CD4-positive, alpha-beta memory T cell (primary cell): ENCODE measurements around the gene IL1RL2. TPM values are rescaled to one million over a fixed set of nuclear protein-coding genes. Genes with fewer than 3 reads are reported as not detected.

Experiments used
- CTCF ChIA-PET: fragments of 350-600 bp; sonication (Branson Sonifier 250); formaldehyde crosslinking; loops from one replicate; lab custom pipeline; 2021; ENCODE audit warnings: inconsistent platforms; ENCODE audit not compliant: partially characterized antibody; lab: Charles Lee
- POLR2A ChIA-PET: fragments of 350-600 bp; sonication (Branson Sonifier 250); formaldehyde crosslinking; loops from one replicate; lab custom pipeline; 2021; ENCODE audit not compliant: partially characterized antibody; lab: Charles Lee
- DNase-seq, 5 donors: peaks; one replicate each; pipeline versions ENCODE4 v3.0.0 to v3.0.0-alpha.2; 2020 to 2022; ENCODE audit warnings: mixed read lengths in 1 of 5
- H3K27ac ChIP-seq: one replicate; pipeline ENCODE4 v1.7.0; 2013; ENCODE audit warnings: low read depth, low read length
- H3K27me3 ChIP-seq: 2 replicates; pipeline ENCODE4 v1.7.0; 2013; ENCODE audit warnings: mild to moderate bottlenecking, low read length, moderate library complexity; ENCODE audit not compliant: insufficient read depth
- H3K36me3 ChIP-seq: 2 replicates; pipeline ENCODE4 v1.7.0; 2013; ENCODE audit warnings: mild to moderate bottlenecking, low read length, moderate library complexity; ENCODE audit not compliant: insufficient read depth
- H3K4me1 ChIP-seq: 2 replicates; pipeline ENCODE4 v1.7.0; 2013; ENCODE audit warnings: mild to moderate bottlenecking, low read length, moderate library complexity; ENCODE audit not compliant: insufficient read depth
- H3K4me3 ChIP-seq, 2 donors: one replicate each; pipeline ENCODE4 v1.7.0; 2013; ENCODE audit warnings: low read length in 2 of 2, mild to moderate bottlenecking in 1 of 2
- H3K9me3 ChIP-seq, 2 donors: one replicate each; pipeline ENCODE4 v1.7.0; 2013; ENCODE audit warnings: low read length in 2 of 2, control low read depth in 1 of 2; ENCODE audit not compliant: control insufficient read depth in 1 of 2
- H3K27ac Mint-ChIP-seq, 7 donors: one replicate each; pipeline ENCODE4 v1.8.0; 2020 to 2021; ENCODE audit warnings: mixed read lengths in 7 of 7, mild to moderate bottlenecking in 6 of 7, inconsistent platforms in 3 of 7, moderate library complexity in 3 of 7
- H3K27me3 Mint-ChIP-seq, 2 donors: one replicate each; pipeline ENCODE4 v1.8.0; 2020 to 2021; ENCODE audit warnings: mixed read lengths in 2 of 2
- H3K36me3 Mint-ChIP-seq, 2 donors: one replicate each; pipeline ENCODE4 v1.8.0; 2020 to 2021; ENCODE audit warnings: mixed read lengths in 2 of 2, inconsistent platforms in 1 of 2, mild to moderate bottlenecking in 1 of 2
- H3K4me1 Mint-ChIP-seq, 4 donors: one replicate each; pipeline ENCODE4 v1.8.0; 2020 to 2021; ENCODE audit warnings: mixed read lengths in 4 of 4, mild to moderate bottlenecking in 1 of 4
- H3K4me3 Mint-ChIP-seq, 8 donors: one replicate each; pipeline ENCODE4 v1.8.0; 2020 to 2021; ENCODE audit warnings: mixed read lengths in 8 of 8, mild to moderate bottlenecking in 7 of 8, moderate library complexity in 6 of 8, inconsistent platforms in 3 of 8
- H3K9me3 Mint-ChIP-seq, 8 donors: one replicate each; pipeline ENCODE4 v1.8.0; 2020 to 2021; ENCODE audit warnings: mixed read lengths in 8 of 8, mild to moderate bottlenecking in 5 of 8, inconsistent platforms in 3 of 8, moderate library complexity in 1 of 8
- intact Hi-C: fragments of 100-400 bp; cut with micrococcal nuclease; formaldehyde crosslinking; loops from one replicate; pipeline ENCODE4 v1.15.1; 2023
- polyA plus RNA-seq, 2 donors: library from polyadenylated mRNA; unstranded; fragments of 300-500 nt; fragmentation: Illumina TruSeq; gene quantifications; one replicate each; pipeline ENCODE4 v1.2.3, GENCODE V29; 2021
- total RNA-seq, 2 experiments: library from RNA; stranded (reverse); gene quantifications; one replicate each; pipeline ENCODE4 v1.2.3, GENCODE V29; 2021

Gene IL1RL2
- total and polyA plus RNA-seq, 4 experiments from 2014 or later = 0.23 TPM; not detected in 3

DNA sequence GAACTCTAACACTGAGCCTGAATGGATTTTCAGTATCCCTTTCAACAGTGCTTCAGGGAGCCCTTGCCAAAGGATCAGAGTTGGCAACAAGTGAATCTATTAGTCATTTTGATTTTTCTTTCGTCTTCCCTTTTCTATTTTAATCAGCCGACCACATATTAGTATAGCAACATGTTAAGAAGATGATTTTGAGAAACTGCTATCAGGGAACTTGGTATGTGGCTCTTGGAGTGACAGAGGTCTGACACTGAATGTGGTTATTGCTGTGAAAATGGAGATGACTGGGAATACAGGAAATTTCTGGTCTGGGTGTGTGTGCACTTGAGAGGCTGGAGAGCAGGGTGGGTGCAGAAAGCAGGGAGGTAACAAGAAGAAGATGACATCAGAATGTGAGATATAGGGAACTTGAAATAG, 95.9 kb downstream of the IL1RL2 start:
- H3K9me3 Mint-ChIP-seq = no peaks in the 10 kb centered on the region
- no peak overlapping the region for H3K4me3 Mint-ChIP-seq
- no peak for DNase-seq
- H3K4me1 ChIP-seq = no peaks in the 10 kb centered on the region
- H3K27ac ChIP-seq = no peak overlapping the region
- H3K4me3 ChIP-seq = no peak overlapping the region
- no peaks in the 10 kb centered on the region for H3K9me3 ChIP-seq
- no peaks in the 10 kb centered on the region for H3K27me3 ChIP-seq
- H3K36me3 Mint-ChIP-seq = no peaks in the 10 kb centered on the region
- H3K4me1 Mint-ChIP-seq = peaks cover 0 to 11% (median 3%) of the 10 kb centered on the region in 4 donors
- H3K27ac Mint-ChIP-seq = no peak overlapping the region
- ChIA-PET POLR2A (no interaction called here), CTCF (interaction anchor here (1.2 kb wide), 1 partner anchor 165 kb away, joined by 7 read pairs; no protein-coding TSS in a partner anchor)
- no peaks in the 10 kb centered on the region for H3K36me3 ChIP-seq
- no peaks in the 10 kb centered on the region for H3K27me3 Mint-ChIP-seq
- intact Hi-C loops = no loop called here

DNA sequence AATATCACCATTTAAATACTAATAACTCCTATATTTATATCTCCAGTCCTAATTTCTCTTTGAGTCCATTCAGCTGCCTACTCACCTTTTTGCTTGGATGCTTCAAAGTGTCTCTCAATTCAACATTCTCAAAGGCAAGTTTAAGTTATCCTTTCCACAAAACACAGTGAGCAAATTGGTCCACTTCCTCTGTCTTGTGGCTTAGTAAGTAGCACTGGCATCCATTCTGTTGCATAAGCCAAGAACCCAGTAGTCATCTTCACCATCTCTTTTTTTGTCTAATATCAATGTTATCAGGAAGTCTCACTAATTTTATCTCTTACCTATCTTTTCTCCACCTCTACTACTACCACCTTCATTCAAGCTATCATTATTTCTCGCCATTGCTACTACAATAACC, 97.2 kb downstream of the IL1RL2 start:
- POLR2A ChIA-PET = no interaction called here
- Mint-ChIP-seq H3K4me3 (no peak overlapping the region), H3K4me1 (no peaks in the 10 kb centered on the region), H3K27ac (no peak overlapping the region), H3K36me3 (no peaks in the 10 kb centered on the region), H3K27me3 (no peaks in the 10 kb centered on the region), H3K9me3 (no peaks in the 10 kb centered on the region)
- Histone ChIP-seq H3K4me3 (no peak overlapping the region), H3K9me3 (no peaks in the 10 kb centered on the region), H3K27me3 (no peaks in the 10 kb centered on the region), H3K4me1 (no peaks in the 10 kb centered on the region), H3K36me3 (no peaks in the 10 kb centered on the region), H3K27ac (no peak overlapping the region)
- DNase-seq = no peak
- CTCF ChIA-PET = interaction anchor here (1.3 to 1.6 kb wide), 2 partner anchors 12 to 43 kb away, joined by 5 read pairs; no protein-coding TSS in a partner anchor
- intact Hi-C loops = no loop called here

DNA sequence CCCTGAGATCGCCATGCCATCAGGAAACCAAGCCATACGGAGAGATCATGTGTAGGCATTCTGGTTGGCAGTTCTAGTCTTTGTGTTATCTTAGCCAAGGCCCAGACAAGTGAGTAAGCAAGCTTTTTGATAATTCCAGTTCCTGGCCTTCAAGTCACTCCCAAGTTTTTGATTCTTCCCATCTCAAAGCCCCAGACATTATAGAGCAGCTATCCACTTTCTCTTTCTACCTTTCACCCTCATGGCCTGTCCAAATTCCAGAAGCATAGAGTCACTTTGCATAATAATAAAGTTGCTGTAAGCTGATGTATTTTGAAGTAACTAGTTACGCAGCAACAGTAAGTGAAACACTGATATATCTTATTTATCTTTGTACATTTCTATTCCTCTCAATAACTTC, 97.8 kb downstream of the IL1RL2 start:
- H3K4me1 ChIP-seq = no peaks in the 10 kb centered on the region
- ChIA-PET POLR2A (no interaction called here), CTCF (interaction anchor here (0.9 to 1.6 kb wide), 3 partner anchors 12 to 44 kb away, joined by 3 to 5 read pairs (median 5); no protein-coding TSS in a partner anchor)
- intact Hi-C loops = no loop called here
- H3K9me3 ChIP-seq = no peaks in the 10 kb centered on the region
- H3K36me3 ChIP-seq = no peaks in the 10 kb centered on the region
- no peaks in the 10 kb centered on the region for H3K27me3 Mint-ChIP-seq
- H3K27ac Mint-ChIP-seq = no peak overlapping the region
- no peak overlapping the region for H3K27ac ChIP-seq
- no peaks in the 10 kb centered on the region for H3K36me3 Mint-ChIP-seq
- no peaks in the 10 kb centered on the region for H3K27me3 ChIP-seq
- no peaks in the 10 kb centered on the region for H3K9me3 Mint-ChIP-seq
- H3K4me3 ChIP-seq = no peak overlapping the region
- no peaks in the 10 kb centered on the region for H3K4me1 Mint-ChIP-seq
- DNase-seq = no peak
- H3K4me3 Mint-ChIP-seq = no peak overlapping the region

DNA sequence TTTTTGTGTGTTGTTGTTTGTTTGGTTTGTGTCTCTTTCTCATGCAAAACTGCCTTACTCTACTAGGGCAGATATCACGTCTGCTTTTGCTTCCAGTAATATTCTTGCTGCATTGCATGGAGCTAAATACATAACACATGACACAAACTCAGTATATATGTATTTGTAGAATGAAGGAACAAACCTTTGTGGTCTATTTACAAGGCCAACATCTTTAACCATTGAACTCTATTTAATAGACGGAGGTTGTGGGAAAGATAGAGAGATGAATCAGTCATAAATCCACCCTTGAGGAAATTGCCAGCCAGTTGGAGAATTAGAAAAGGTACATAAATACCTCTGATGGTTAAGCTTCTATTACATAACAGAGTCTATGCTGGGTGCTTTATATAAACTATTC, 98.5 kb downstream of the IL1RL2 start:
- Histone ChIP-seq H3K4me1 (no peaks in the 10 kb centered on the region), H3K4me3 (no peak overlapping the region), H3K9me3 (no peaks in the 10 kb centered on the region), H3K27me3 (no peaks in the 10 kb centered on the region), H3K27ac (no peak overlapping the region), H3K36me3 (no peaks in the 10 kb centered on the region)
- Mint-ChIP-seq H3K27me3 (peaks cover 0 to 2% of the 10 kb centered on the region in 2 donors), H3K9me3 (no peaks in the 10 kb centered on the region), H3K4me3 (no peak overlapping the region), H3K27ac (no peak overlapping the region), H3K4me1 (no peaks in the 10 kb centered on the region), H3K36me3 (no peaks in the 10 kb centered on the region)
- ChIA-PET POLR2A (no interaction called here), CTCF (interaction anchor here (0.8 to 1.3 kb wide), 2 partner anchors 9 to 265 kb away, joined by 3 read pairs; no protein-coding TSS in a partner anchor)
- intact Hi-C loops = no loop called here
- no peak for DNase-seq

DNA sequence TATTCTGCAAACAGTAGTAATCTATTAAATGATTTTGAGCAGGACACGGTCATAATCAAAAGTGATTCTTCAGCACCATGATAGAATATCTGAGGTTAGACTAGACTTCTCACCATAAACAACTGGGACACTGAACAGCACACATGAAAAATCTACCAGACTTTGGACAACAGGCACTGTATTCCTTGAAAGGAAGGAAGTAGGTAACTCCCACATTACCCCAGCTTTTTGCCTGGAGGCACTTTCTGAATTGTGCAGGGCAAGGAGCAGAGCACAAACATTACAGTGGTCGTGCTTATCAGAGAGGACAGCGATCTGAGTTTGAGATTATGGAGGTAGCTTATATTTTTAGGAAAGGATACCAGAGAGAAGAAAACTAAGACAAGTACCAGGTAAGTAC, 99.2 kb downstream of the IL1RL2 start:
- Mint-ChIP-seq H3K27ac (no peak overlapping the region), H3K4me1 (peaks cover 0 to 1% (median 0%) of the 10 kb centered on the region in 4 donors), H3K9me3 (no peaks in the 10 kb centered on the region), H3K36me3 (no peaks in the 10 kb centered on the region), H3K4me3 (no peak overlapping the region), H3K27me3 (peaks cover 1 to 2% of the 10 kb centered on the region in 2 donors)
- Histone ChIP-seq H3K4me3 (no peak overlapping the region), H3K9me3 (no peaks in the 10 kb centered on the region), H3K27me3 (no peaks in the 10 kb centered on the region), H3K4me1 (no peaks in the 10 kb centered on the region), H3K36me3 (no peaks in the 10 kb centered on the region), H3K27ac (no peak overlapping the region)
- intact Hi-C loops = no loop called here
- DNase-seq = no peak
- CTCF ChIA-PET = interaction anchor here (0.8 to 1.3 kb wide), 3 partner anchors 10 to 266 kb away, joined by 3 read pairs; no protein-coding TSS in a partner anchor
- POLR2A ChIA-PET = no interaction called here

DNA sequence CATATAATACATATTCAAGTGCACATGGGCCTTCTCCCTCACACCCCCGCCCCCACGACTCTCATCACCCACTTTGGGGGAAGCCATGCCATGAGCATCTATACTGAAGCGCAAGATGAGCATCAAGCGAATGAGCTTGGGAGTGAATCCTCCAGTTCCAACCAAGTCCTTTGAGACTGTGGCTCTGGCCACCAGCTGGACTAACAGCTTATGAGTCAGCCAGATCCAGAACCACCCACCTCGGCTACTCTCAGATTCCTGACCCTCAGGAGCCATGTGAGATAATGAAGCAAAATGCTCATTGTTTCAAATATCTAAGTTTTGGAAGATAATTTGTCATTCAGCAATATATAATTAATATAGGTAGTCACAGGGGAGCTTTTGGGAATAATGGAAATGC, 102.3 kb downstream of the IL1RL2 start:
- Mint-ChIP-seq H3K9me3 (no peaks in the 10 kb centered on the region), H3K27me3 (peaks cover 1 to 2% of the 10 kb centered on the region in 2 donors), H3K4me1 (peaks cover 0 to 5% (median 2%) of the 10 kb centered on the region in 4 donors), H3K36me3 (no peaks in the 10 kb centered on the region), H3K4me3 (no peak overlapping the region), H3K27ac (no peak overlapping the region)
- no peak overlapping the region for H3K4me3 ChIP-seq
- ChIA-PET POLR2A (no interaction called here), CTCF (interaction anchor here (1.0 to 1.2 kb wide), 2 partner anchors 13 to 283 kb away, joined by 3 read pairs; no protein-coding TSS in a partner anchor)
- intact Hi-C loops = no loop called here
- DNase-seq = no peak
- H3K4me1 ChIP-seq = no peaks in the 10 kb centered on the region
- no peaks in the 10 kb centered on the region for H3K27me3 ChIP-seq
- H3K27ac ChIP-seq = no peak overlapping the region
- H3K9me3 ChIP-seq = no peaks in the 10 kb centered on the region
- H3K36me3 ChIP-seq = no peaks in the 10 kb centered on the region
